ENCODE measurements around the gene RRAD. TPM values are rescaled to one million over a fixed set of nuclear protein-coding genes. Genes with fewer than 3 reads are reported as not detected.

Gene RRAD
- polyA plus RNA-seq, 1 donor from 2014 or later = 1.0 TPM

DNA sequence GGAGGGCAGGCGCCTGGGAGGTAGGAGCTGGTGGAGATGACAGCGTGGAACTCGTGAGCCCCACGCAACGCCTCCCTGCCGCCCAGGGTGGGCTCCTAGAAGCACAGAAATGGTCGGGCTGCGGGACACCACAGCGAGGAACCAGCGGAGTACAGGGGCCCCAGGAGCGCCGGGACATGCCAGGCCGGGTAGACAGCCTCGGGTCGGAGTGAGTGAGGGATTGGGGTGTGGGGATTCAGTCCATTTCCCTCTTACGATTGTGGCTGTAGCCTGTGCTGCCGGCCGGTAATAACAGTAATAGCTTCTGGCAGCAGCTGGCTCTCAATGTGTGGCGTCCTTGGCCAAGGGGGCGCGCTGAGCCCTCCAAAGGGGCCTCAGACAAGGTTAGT is 23.5 kb upstream of the RRAD start:
- Histone ChIP-seq H3K9ac (ENCODE audit: low read length) (no peak overlapping the region), H3K79me2 (replicated peaks; ENCODE audit: insufficient read depth, low read length) (no peaks in the 10 kb centered on the region), H3K36me3 (ENCODE audit: insufficient read depth, low read length) (no peaks in the 10 kb centered on the region), H3K4me2 (ENCODE audit: low read length) (no peak overlapping the region), H2AFZ (ENCODE audit: low read depth, low read length) (no peak overlapping the region), H3K9me2 (ENCODE audit: insufficient read depth, low read length) (no peaks in the 10 kb centered on the region), H3K27ac (ENCODE audit: low read length) (no peak overlapping the region), H3K9me3 (ENCODE audit: low read length) (no peaks in the 10 kb centered on the region), H3K27me3 (ENCODE audit: insufficient read depth, low read depth, low read length) (peaks cover 36% of the 10 kb centered on the region), H3K4me3 (ENCODE audit: low read length) (no peak overlapping the region), H3F3A (ENCODE audit: insufficient read depth, low read length, poor library complexity, severe bottlenecking) (no peaks in the 10 kb centered on the region), H4K20me1 (ENCODE audit: insufficient read depth) (no peaks in the 10 kb centered on the region)
- TF ChIP-seq, protein P1, sequence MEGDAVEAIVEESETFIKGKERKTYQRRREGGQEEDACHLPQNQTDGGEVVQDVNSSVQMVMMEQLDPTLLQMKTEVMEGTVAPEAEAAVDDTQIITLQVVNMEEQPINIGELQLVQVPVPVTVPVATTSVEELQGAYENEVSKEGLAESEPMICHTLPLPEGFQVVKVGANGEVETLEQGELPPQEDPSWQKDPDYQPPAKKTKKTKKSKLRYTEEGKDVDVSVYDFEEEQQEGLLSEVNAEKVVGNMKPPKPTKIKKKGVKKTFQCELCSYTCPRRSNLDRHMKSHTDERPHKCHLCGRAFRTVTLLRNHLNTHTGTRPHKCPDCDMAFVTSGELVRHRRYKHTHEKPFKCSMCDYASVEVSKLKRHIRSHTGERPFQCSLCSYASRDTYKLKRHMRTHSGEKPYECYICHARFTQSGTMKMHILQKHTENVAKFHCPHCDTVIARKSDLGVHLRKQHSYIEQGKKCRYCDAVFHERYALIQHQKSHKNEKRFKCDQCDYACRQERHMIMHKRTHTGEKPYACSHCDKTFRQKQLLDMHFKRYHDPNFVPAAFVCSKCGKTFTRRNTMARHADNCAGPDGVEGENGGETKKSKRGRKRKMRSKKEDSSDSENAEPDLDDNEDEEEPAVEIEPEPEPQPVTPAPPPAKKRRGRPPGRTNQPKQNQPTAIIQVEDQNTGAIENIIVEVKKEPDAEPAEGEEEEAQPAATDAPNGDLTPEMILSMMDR (IDR thresholded peaks at IDR 0.05; ENCODE audit: poor library complexity, severe bottlenecking) = no peak
- TF ChIP-seq, protein P2, sequence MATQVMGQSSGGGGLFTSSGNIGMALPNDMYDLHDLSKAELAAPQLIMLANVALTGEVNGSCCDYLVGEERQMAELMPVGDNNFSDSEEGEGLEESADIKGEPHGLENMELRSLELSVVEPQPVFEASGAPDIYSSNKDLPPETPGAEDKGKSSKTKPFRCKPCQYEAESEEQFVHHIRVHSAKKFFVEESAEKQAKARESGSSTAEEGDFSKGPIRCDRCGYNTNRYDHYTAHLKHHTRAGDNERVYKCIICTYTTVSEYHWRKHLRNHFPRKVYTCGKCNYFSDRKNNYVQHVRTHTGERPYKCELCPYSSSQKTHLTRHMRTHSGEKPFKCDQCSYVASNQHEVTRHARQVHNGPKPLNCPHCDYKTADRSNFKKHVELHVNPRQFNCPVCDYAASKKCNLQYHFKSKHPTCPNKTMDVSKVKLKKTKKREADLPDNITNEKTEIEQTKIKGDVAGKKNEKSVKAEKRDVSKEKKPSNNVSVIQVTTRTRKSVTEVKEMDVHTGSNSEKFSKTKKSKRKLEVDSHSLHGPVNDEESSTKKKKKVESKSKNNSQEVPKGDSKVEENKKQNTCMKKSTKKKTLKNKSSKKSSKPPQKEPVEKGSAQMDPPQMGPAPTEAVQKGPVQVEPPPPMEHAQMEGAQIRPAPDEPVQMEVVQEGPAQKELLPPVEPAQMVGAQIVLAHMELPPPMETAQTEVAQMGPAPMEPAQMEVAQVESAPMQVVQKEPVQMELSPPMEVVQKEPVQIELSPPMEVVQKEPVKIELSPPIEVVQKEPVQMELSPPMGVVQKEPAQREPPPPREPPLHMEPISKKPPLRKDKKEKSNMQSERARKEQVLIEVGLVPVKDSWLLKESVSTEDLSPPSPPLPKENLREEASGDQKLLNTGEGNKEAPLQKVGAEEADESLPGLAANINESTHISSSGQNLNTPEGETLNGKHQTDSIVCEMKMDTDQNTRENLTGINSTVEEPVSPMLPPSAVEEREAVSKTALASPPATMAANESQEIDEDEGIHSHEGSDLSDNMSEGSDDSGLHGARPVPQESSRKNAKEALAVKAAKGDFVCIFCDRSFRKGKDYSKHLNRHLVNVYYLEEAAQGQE (IDR thresholded peaks at IDR 0.05; ENCODE audit: borderline replicate concordance) = no peak
- TF ChIP-seq RAD21 (conservative IDR thresholded peaks at IDR 0.05) = no peak
- no peak for TF ChIP-seq MXI1 (conservative IDR thresholded peaks at IDR 0.05; ENCODE audit: poor library complexity, severe bottlenecking)
- no peak for TF ChIP-seq TAF1 (IDR thresholded peaks at IDR 0.05; ENCODE audit: low read depth)
- no peak for TF ChIP-seq POLR2AphosphoS5 (IDR thresholded peaks at IDR 0.05)
- no peak for TF ChIP-seq SMC3 (conservative IDR thresholded peaks at IDR 0.05; ENCODE audit: poor library complexity)
- TF ChIP-seq EP300 (conservative IDR thresholded peaks at IDR 0.05; ENCODE audit: poor library complexity, severe bottlenecking) = no peak
- no peak for TF ChIP-seq EZH2 (IDR thresholded peaks at IDR 0.05; ENCODE audit: borderline replicate concordance, insufficient read depth, low read length, poor library complexity, severe bottlenecking)

DNA sequence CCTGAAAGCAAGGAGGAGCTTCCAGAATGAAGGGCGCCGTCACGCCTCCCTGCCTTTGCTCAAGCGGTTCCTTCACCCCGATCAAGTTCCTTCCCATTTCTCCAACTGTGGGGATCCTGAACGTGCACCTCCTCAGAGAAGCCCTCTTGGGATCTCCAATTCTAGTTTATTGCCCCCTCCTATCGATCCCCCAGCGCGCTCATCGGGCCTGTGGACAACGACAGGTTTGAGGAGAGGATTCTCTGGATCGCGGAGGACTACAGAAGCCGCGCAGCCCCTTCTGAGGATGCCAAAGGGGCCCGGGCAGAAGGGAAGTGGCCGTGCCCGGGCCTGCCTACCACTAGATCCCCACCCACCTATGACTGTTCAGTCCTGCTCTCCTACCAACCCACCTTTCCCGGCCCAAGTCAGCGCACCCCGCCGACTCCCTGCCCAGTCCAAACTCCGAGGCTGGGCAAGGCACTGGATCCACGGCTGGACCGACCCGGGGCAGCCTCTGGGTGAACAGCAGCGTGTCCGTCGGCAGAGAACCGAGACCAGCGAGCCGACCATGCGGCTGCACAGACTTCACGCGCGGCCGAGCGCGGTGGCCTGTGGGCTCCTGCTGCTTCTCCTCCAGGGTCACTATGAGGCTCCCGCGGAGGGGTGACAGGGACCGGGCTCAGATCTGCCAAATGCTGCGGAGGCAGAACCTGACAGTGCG is 22.9 kb upstream of the RRAD start:
- TF ChIP-seq EP300 (conservative IDR thresholded peaks at IDR 0.05; ENCODE audit: poor library complexity, severe bottlenecking) (no peak), TAF1 (IDR thresholded peaks at IDR 0.05; ENCODE audit: low read depth) (no peak), MXI1 (conservative IDR thresholded peaks at IDR 0.05; ENCODE audit: poor library complexity, severe bottlenecking) (no peak), POLR2AphosphoS5 (IDR thresholded peaks at IDR 0.05) (no peak), EZH2 (IDR thresholded peaks at IDR 0.05; ENCODE audit: borderline replicate concordance, insufficient read depth, low read length, poor library complexity, severe bottlenecking) (no peak), SMC3 (conservative IDR thresholded peaks at IDR 0.05; ENCODE audit: poor library complexity) (no peak), RAD21 (conservative IDR thresholded peaks at IDR 0.05) (no peak)
- TF ChIP-seq, protein P1 (IDR thresholded peaks at IDR 0.05; ENCODE audit: poor library complexity, severe bottlenecking) = no peak
- TF ChIP-seq, protein P2 (IDR thresholded peaks at IDR 0.05; ENCODE audit: borderline replicate concordance) = no peak
- Histone ChIP-seq H3K27me3 (ENCODE audit: insufficient read depth, low read depth, low read length) (peaks cover 36% of the 10 kb centered on the region), H3F3A (ENCODE audit: insufficient read depth, low read length, poor library complexity, severe bottlenecking) (no peaks in the 10 kb centered on the region), H3K36me3 (ENCODE audit: insufficient read depth, low read length) (no peaks in the 10 kb centered on the region), H3K9me3 (ENCODE audit: low read length) (no peaks in the 10 kb centered on the region), H3K4me2 (ENCODE audit: low read length) (no peak overlapping the region), H3K79me2 (replicated peaks; ENCODE audit: insufficient read depth, low read length) (no peaks in the 10 kb centered on the region), H3K27ac (ENCODE audit: low read length) (no peak overlapping the region), H3K9me2 (ENCODE audit: insufficient read depth, low read length) (no peaks in the 10 kb centered on the region), H4K20me1 (ENCODE audit: insufficient read depth) (no peaks in the 10 kb centered on the region), H3K9ac (ENCODE audit: low read length) (no peak overlapping the region), H3K4me3 (ENCODE audit: low read length) (no peak overlapping the region), H2AFZ (ENCODE audit: low read depth, low read length) (no peak overlapping the region)
